ENCODE results near the gene ADA.
"Not testable (repeated sequence)": the region's sequence is repeated elsewhere in the genome, so short reads cannot be mapped to it uniquely, and the experiment has no call there.

The ADA gene

DNA sequence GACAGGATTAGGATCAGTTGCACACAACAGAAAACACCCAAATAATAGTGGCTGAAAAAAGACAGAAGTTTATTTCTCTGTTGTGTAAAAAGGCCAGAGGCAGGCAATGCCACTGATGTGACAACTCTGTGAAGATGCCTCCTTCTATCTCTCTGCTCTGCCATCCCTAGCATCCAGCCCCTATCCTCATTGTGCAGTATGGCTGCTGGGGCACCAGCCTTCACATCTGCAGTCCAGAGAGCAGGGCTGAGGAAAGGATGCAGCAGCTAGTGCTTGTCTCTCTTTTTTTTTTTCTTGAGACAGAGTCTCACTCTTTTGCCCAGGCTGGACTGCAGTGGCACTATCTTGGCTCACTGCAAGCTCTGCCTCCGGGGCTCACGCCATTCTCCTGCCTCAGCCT, 6.4 kb upstream of the ADA start:
- Mint-ChIP-seq H3K4me3 (no peak overlapping the region), H3K36me3 (ENCODE audit: low read depth) (no peaks in the 10 kb centered on the region)

DNA sequence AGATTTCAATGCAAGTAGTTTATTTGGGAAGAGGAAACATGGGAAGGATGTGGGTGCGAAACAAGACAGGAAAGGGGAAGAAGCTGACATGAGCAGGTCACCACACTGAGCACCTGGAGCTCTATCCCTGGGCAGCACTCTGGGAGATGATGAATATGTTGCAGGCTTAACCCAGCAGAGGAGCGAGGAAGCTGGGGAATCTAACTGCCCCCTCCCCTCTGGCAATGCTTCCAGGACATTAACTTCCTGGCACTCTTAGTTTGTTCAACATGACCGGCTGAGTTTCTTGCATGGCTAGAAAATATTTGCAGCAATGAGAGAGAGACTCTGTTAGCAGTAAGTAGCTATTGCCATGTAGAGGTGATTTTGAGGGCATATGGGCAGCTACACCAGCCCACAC, 4.9 kb upstream of the ADA start:
- Mint-ChIP-seq H3K27me3 (ENCODE audit: low read depth, poor library complexity) (peaks cover 47% of the 10 kb centered on the region), H3K9me3 (peaks cover 23% of the 10 kb centered on the region), H3K36me3 (ENCODE audit: low read depth) (no peaks in the 10 kb centered on the region), H3K4me3 (no peak overlapping the region), H3K27ac (peak overlapping the region; percentile 80), H3K4me1 (peaks cover 11% of the 10 kb centered on the region)
- no peak for TF ChIP-seq CTCF (IDR thresholded peaks at IDR 0.05)
- DNase-seq = no peak

More for the DNA sequence above, 6.4 kb upstream of the ADA start:
- peaks cover 39% of the 10 kb centered on the region for H3K27me3 Mint-ChIP-seq (ENCODE audit: low read depth, poor library complexity)
- peaks cover 23% of the 10 kb centered on the region for H3K9me3 Mint-ChIP-seq
- no peak overlapping the region for H3K27ac Mint-ChIP-seq
- no peak for TF ChIP-seq CTCF (IDR thresholded peaks at IDR 0.05)
- peaks cover 5% of the 10 kb centered on the region for H3K4me1 Mint-ChIP-seq
- no peak for DNase-seq

- peaks cover 48% of the 10 kb centered on the region for H3K27me3 Mint-ChIP-seq (ENCODE audit: low read depth, poor library complexity)
- not testable (repeated sequence) for H3K4me3 Mint-ChIP-seq; DNase-seq; H3K36me3 Mint-ChIP-seq (ENCODE audit: low read depth); H3K27ac Mint-ChIP-seq
- H3K9me3 Mint-ChIP-seq = peaks cover 18% of the 10 kb centered on the region
- H3K4me1 Mint-ChIP-seq = peaks cover 16% of the 10 kb centered on the region
These were observed 2.7 kb upstream of the ADA start for GRCh38 chr20:44654210-44654609.

DNA sequence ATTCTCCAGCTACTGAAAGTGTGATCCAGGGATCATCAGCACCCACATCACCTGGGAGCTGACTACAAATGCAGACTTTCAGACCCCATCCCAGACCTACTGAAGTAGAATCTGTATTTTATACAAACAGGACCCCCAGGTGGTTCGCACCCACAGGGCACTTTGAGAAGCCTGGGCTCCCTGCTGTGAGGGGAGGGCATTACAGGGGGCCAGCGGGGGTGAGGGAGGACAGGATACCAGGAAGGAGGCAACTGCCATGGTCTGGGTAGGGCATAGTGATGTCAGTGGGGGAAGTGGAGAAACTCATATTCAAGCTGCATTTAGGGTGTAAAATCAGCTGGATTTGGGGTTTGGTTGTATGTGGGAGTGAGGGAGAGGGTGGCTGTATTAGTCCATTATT, 2.0 kb upstream of the ADA start:
- no peak for TF ChIP-seq CTCF (IDR thresholded peaks at IDR 0.05)
- Mint-ChIP-seq H3K4me1 (peaks cover 16% of the 10 kb centered on the region), H3K27me3 (ENCODE audit: low read depth, poor library complexity) (peaks cover 48% of the 10 kb centered on the region), H3K27ac (no peak overlapping the region), H3K4me3 (peak overlapping the region; percentile 45), H3K36me3 (ENCODE audit: low read depth) (no peaks in the 10 kb centered on the region), H3K9me3 (peaks cover 18% of the 10 kb centered on the region)
- DNase-seq = no peak

DNA sequence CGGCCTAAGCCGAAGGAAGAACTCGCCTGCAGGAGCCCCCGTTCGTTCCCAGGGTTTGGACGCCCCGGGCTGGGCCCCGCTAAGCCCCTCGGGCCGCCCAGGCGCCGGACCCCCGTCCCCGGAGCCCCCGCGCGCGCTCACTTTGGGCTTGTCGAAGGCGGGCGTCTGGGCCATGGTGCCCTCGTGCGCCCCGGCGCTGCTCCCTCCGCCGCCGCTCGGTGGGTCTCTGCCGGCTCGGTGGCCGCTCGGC, 140 bp downstream of the ADA start:
- Mint-ChIP-seq H3K9me3 (peaks cover 16% of the 10 kb centered on the region), H3K36me3 (ENCODE audit: low read depth) (no peaks in the 10 kb centered on the region), H3K27ac (no peak overlapping the region), H3K27me3 (ENCODE audit: low read depth, poor library complexity) (peaks cover 40% of the 10 kb centered on the region), H3K4me3 (peak overlapping the region; percentile 60), H3K4me1 (peaks cover 20% of the 10 kb centered on the region)
- no peak for DNase-seq
- no peak for TF ChIP-seq CTCF (IDR thresholded peaks at IDR 0.05)

DNA sequence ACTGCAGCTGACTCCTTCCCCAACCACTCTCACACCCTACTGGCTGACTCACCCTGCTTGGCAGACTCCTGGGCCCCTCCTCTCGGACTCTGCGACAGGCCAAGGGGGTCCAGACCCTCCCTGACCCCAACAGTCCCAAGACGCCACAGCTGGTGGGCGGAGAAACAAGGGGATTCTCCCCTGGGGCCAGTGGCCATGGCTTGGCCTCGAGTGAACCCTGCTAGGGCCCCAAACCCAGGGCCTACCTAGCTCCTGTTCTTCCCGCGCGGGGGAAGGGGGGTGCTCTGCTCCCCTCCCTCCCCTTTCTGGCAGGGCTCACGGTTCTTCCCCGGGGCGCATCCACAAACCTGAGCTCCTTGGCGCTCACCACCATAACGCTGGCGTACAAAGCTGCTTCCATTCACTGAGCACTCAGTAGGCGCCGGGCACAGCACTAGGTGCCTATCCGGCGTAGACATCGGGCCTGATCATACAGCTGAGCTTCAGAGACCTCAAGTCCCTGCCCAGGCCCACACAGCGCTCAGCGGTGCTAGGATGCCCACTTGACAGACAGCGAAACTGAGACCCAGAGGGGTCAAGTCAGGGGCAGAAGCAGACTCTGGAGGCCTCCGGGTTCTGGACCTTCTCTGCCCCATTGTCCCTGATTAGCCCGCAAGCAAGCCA, 597 bp downstream of the ADA start:
- H3K27me3 Mint-ChIP-seq (ENCODE audit: low read depth, poor library complexity) = peaks cover 38% of the 10 kb centered on the region
- H3K4me3 Mint-ChIP-seq = peak overlapping the region; percentile 63
- peaks cover 16% of the 10 kb centered on the region for H3K9me3 Mint-ChIP-seq
- H3K4me1 Mint-ChIP-seq = peaks cover 24% of the 10 kb centered on the region
- TF ChIP-seq CTCF (IDR thresholded peaks at IDR 0.05) = no peak
- H3K36me3 Mint-ChIP-seq (ENCODE audit: low read depth) = no peaks in the 10 kb centered on the region
- DNase-seq = no peak
- H3K27ac Mint-ChIP-seq = no peak overlapping the region

All from nephron progenitor cell (in vitro differentiated cells).